SK-N-SH treated with all-trans-retinoic acid at 6 μM for 48 hours (cell line): ENCODE measurements around the gene NEU2.

Experiments used
- ATAC-seq: fragments of 200-7000 bp; cut with Tn5 transposase; 3 replicates; pipeline ENCODE4 v1.9.1; 2020; ENCODE audit warnings: mild to moderate bottlenecking, moderate library complexity
- ARNTL ChIP-seq: fragments of 450-650 bp; formaldehyde crosslinking; IDR thresholded peaks from 2 replicates; pipeline ENCODE4 v1.5.0; 2020; ENCODE audit warnings: low read depth, mild to moderate bottlenecking, moderate library complexity, borderline replicate concordance
- BACH2 ChIP-seq: fragments of 250-450 bp; sonication (Bioruptor Pico); IDR thresholded peaks from 2 replicates; pipeline ENCODE4 v1.9.0; 2021; ENCODE audit warnings: mild to moderate bottlenecking, borderline replicate concordance
- CSDC2 ChIP-seq: fragments of 250-450 bp; sonication (Bioruptor Pico); IDR thresholded peaks from 2 replicates; pipeline ENCODE4 v1.5.0; 2020; ENCODE audit warnings: mild to moderate bottlenecking, moderate library complexity
- ESRRG ChIP-seq: fragments of 250-450 bp; sonication (Bioruptor Pico); IDR thresholded peaks from 2 replicates; pipeline ENCODE4 v1.6.1; 2021; ENCODE audit warnings: mild to moderate bottlenecking
- GLIS3 ChIP-seq: fragments of 250-450 bp; sonication (Bioruptor Pico); IDR thresholded peaks from 2 replicates; pipeline ENCODE4 v1.5.0; 2020; ENCODE audit warnings: mild to moderate bottlenecking, moderate library complexity
- ISL1 ChIP-seq: fragments of 250-450 bp; sonication (Bioruptor Pico); IDR thresholded peaks from 2 replicates; pipeline ENCODE4 v2.1.2; 2022; ENCODE audit warnings: mild to moderate bottlenecking, moderate library complexity
- OSR1 ChIP-seq: fragments of 250-450 bp; sonication (Bioruptor Pico); IDR thresholded peaks from 2 replicates; pipeline ENCODE4 v1.8.0; 2022; ENCODE audit warnings: moderate library complexity, mild to moderate bottlenecking, inconsistent platforms
- PPARA ChIP-seq: fragments of 250-450 bp; sonication (Bioruptor Pico); IDR thresholded peaks from 2 replicates; pipeline ENCODE4 v1.5.0; 2020; ENCODE audit warnings: mild to moderate bottlenecking, borderline replicate concordance
- RARB ChIP-seq: fragments of 250-450 bp; sonication (Bioruptor Pico); IDR thresholded peaks from 2 replicates; pipeline ENCODE4 v1.8.0; 2021; ENCODE audit warnings: mild to moderate bottlenecking, moderate library complexity
- SNAI2 ChIP-seq: fragments of 250-450 bp; sonication (Bioruptor Pico); IDR thresholded peaks from 2 replicates; pipeline ENCODE4 v1.5.0; 2020; ENCODE audit warnings: mild to moderate bottlenecking, moderate library complexity
- TCF4 ChIP-seq: fragments of 250-450 bp; sonication (Bioruptor Pico); IDR thresholded peaks from 2 replicates; pipeline ENCODE4 v1.8.0; 2021; ENCODE audit warnings: mild to moderate bottlenecking, moderate library complexity, borderline replicate concordance
- ZC3H10 ChIP-seq: fragments of 250-450 bp; sonication (Bioruptor Pico); IDR thresholded peaks from 2 replicates; pipeline ENCODE4 v1.5.1; 2021; ENCODE audit warnings: mild to moderate bottlenecking, moderate library complexity
- ZFP3 ChIP-seq: fragments of 250-450 bp; sonication (Bioruptor Pico); IDR thresholded peaks from 2 replicates; pipeline ENCODE4 v1.5.0; 2020; ENCODE audit warnings: mild to moderate bottlenecking, moderate library complexity
- ZFP30 ChIP-seq: fragments of 450-650 bp; formaldehyde crosslinking; IDR thresholded peaks from 2 replicates; pipeline ENCODE4 v1.5.0; 2022; ENCODE audit warnings: mild to moderate bottlenecking, moderate library complexity
- ZNF8 ChIP-seq: fragments of 450-650 bp; formaldehyde crosslinking; IDR thresholded peaks from 2 replicates; pipeline ENCODE4 v1.5.0; 2020; ENCODE audit warnings: mild to moderate bottlenecking, moderate library complexity
- TF ChIP-seq, protein P1 (sequence below): fragments of 250-450 bp; sonication (Bioruptor Pico); IDR thresholded peaks from 2 replicates; pipeline ENCODE4 v1.5.1; 2020; ENCODE audit warnings: low read depth, mild to moderate bottlenecking, moderate library complexity
- TF ChIP-seq, protein P2 (sequence below): fragments of 250-450 bp; sonication (Bioruptor Pico); IDR thresholded peaks from 2 replicates; pipeline ENCODE4 v1.8.0; 2020; ENCODE audit warnings: mild to moderate bottlenecking, moderate library complexity, borderline replicate concordance
- TF ChIP-seq, protein P3 (sequence below): fragments of 250-450 bp; sonication (Bioruptor Pico); IDR thresholded peaks from 2 replicates; pipeline ENCODE4 v1.8.0; 2021; ENCODE audit warnings: low read depth, mild to moderate bottlenecking, moderate library complexity, borderline replicate concordance
- TF ChIP-seq, protein P4 (sequence below): fragments of 250-450 bp; sonication (Bioruptor Pico); IDR thresholded peaks from 2 replicates; pipeline ENCODE4 v1.5.0; 2020; ENCODE audit warnings: mild to moderate bottlenecking, moderate library complexity

The NEU2 gene

DNA sequence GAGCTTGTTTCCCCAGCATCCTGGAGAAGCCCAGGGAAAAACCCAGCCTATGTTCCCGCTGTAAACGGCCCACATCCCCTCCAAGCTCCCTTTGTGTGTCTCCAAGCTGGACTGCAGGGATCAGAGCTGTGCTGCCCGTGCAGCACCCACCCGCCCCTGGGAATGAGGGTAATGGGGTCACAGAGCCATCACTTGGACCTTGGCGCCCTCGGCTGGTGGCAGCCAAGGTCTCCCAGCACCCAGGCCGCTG, 27.0 kb downstream of the NEU2 start (continued):
- TF ChIP-seq, protein P1, sequence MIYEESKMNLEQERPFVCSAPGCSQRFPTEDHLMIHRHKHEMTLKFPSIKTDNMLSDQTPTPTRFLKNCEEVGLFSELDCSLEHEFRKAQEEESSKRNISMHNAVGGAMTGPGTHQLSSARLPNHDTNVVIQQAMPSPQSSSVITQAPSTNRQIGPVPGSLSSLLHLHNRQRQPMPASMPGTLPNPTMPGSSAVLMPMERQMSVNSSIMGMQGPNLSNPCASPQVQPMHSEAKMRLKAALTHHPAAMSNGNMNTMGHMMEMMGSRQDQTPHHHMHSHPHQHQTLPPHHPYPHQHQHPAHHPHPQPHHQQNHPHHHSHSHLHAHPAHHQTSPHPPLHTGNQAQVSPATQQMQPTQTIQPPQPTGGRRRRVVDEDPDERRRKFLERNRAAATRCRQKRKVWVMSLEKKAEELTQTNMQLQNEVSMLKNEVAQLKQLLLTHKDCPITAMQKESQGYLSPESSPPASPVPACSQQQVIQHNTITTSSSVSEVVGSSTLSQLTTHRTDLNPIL: no peak
- TF ChIP-seq OSR1 (CRISPR knock-in tag): no peak
- no peak for TF ChIP-seq TCF4 (CRISPR knock-in tag)
- TF ChIP-seq ZNF8 (CRISPR knock-in tag): no peak
- no peak for TF ChIP-seq GLIS3
- no peak for TF ChIP-seq ISL1 (CRISPR knock-in tag)

DNA sequence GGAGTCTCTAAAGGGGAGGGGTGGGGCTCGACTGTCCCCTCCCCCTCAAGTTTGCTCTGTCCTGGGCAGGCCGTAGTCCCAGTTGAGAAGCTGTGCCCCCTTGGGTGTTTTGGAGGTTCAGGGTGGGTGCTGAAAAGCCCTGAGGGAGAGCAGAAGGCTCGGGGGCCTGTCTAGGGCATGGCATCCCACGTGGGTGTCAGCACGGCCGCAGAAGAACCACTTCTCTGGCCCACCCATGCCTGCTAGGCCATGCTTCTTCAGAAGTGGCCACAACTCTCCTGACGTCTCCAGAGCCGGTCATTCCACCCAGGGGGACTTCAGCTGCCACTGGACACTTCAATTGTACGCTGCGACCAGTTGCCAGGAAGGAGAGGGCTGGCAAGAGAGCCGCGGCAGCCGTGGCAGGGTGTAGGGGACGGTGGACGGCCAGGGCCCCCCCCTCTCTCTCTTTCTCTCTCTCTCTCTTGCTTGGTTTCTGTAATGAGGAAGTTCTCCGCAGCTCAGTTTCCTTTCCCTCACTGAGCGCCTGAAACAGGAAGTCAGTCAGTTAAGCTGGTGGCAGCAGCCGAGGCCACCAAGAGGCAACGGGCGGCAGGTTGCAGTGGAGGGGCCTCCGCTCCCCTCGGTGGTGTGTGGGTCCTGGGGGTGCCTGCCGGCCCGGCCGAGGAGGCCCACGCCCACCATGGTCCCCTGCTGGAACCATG, 27.5 kb downstream of the NEU2 start, which contains the start of gene INPP5D:
Gene INPP5D (plus strand): TSS at position 546 of the 704 bp plus-strand sequence. CDS start 137 bp downstream, at position 683.
- ATAC-seq: no peak
- TF ChIP-seq, protein P1: no peak
- no peak for TF ChIP-seq PPARA (CRISPR knock-in tag)
- TF ChIP-seq, protein P2, sequence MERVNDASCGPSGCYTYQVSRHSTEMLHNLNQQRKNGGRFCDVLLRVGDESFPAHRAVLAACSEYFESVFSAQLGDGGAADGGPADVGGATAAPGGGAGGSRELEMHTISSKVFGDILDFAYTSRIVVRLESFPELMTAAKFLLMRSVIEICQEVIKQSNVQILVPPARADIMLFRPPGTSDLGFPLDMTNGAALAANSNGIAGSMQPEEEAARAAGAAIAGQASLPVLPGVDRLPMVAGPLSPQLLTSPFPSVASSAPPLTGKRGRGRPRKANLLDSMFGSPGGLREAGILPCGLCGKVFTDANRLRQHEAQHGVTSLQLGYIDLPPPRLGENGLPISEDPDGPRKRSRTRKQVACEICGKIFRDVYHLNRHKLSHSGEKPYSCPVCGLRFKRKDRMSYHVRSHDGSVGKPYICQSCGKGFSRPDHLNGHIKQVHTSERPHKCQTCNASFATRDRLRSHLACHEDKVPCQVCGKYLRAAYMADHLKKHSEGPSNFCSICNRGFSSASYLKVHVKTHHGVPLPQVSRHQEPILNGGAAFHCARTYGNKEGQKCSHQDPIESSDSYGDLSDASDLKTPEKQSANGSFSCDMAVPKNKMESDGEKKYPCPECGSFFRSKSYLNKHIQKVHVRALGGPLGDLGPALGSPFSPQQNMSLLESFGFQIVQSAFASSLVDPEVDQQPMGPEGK: no peak
- no peak for TF ChIP-seq ZFP3 (CRISPR knock-in tag)
- no peak for TF ChIP-seq ISL1 (CRISPR knock-in tag)
- TF ChIP-seq, protein P3, sequence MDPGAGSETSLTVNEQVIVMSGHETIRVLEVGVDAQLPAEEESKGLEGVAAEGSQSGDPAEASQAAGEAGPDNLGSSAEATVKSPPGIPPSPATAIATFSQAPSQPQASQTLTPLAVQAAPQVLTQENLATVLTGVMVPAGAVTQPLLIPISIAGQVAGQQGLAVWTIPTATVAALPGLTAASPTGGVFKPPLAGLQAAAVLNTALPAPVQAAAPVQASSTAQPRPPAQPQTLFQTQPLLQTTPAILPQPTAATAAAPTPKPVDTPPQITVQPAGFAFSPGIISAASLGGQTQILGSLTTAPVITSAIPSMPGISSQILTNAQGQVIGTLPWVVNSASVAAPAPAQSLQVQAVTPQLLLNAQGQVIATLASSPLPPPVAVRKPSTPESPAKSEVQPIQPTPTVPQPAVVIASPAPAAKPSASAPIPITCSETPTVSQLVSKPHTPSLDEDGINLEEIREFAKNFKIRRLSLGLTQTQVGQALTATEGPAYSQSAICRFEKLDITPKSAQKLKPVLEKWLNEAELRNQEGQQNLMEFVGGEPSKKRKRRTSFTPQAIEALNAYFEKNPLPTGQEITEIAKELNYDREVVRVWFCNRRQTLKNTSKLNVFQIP (CRISPR knock-in tag): no peak
- no peak for TF ChIP-seq ESRRG (CRISPR knock-in tag)
- no peak for TF ChIP-seq RARB (CRISPR knock-in tag)
- no peak for TF ChIP-seq GLIS3
- no peak for TF ChIP-seq SNAI2
- TF ChIP-seq ZFP30 (CRISPR knock-in tag): no peak
- no peak for TF ChIP-seq ARNTL (CRISPR knock-in tag)

DNA sequence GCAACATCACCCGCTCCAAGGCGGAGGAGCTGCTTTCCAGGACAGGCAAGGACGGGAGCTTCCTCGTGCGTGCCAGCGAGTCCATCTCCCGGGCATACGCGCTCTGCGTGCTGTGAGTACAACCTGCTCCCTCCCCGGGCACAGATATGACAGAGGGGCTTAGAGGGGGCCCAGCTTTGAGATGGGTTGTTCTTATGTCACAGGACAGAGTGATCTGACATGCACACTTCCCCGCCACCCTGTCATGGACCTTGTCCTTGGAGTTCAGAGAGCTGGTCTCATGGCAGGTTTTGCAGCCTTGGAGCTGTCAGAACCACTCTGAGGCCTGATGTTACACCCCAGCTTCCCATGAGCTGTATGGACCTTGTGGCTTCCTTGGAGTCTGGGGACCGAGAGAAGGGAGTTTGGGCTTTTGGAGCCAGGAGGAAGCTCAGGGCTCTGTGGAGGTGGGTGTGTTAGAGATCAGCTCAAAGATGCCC, 28.1 kb downstream of the NEU2 start:
- no peak for TF ChIP-seq ISL1 (CRISPR knock-in tag)
- no peak for TF ChIP-seq RARB (CRISPR knock-in tag)
- TF ChIP-seq BACH2 (CRISPR knock-in tag): no peak
- no peak for TF ChIP-seq TCF4 (CRISPR knock-in tag)
- TF ChIP-seq OSR1 (CRISPR knock-in tag): no peak
- no peak for TF ChIP-seq CSDC2
- TF ChIP-seq, protein P3 (CRISPR knock-in tag): no peak
- no peak for TF ChIP-seq GLIS3
- TF ChIP-seq SNAI2: no peak
- no peak for TF ChIP-seq ZC3H10 (CRISPR knock-in tag)
- TF ChIP-seq, protein P4, sequence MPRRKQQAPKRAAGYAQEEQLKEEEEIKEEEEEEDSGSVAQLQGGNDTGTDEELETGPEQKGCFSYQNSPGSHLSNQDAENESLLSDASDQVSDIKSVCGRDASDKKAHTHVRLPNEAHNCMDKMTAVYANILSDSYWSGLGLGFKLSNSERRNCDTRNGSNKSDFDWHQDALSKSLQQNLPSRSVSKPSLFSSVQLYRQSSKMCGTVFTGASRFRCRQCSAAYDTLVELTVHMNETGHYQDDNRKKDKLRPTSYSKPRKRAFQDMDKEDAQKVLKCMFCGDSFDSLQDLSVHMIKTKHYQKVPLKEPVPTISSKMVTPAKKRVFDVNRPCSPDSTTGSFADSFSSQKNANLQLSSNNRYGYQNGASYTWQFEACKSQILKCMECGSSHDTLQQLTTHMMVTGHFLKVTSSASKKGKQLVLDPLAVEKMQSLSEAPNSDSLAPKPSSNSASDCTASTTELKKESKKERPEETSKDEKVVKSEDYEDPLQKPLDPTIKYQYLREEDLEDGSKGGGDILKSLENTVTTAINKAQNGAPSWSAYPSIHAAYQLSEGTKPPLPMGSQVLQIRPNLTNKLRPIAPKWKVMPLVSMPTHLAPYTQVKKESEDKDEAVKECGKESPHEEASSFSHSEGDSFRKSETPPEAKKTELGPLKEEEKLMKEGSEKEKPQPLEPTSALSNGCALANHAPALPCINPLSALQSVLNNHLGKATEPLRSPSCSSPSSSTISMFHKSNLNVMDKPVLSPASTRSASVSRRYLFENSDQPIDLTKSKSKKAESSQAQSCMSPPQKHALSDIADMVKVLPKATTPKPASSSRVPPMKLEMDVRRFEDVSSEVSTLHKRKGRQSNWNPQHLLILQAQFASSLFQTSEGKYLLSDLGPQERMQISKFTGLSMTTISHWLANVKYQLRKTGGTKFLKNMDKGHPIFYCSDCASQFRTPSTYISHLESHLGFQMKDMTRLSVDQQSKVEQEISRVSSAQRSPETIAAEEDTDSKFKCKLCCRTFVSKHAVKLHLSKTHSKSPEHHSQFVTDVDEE: no peak

More for the DNA sequence above, 28.1 kb downstream of the NEU2 start:
- no peak for ATAC-seq
